Right lobe of liver (tissue), 4 donors: ENCODE measurements around the gene CALY.

Experiments used
- POLR2A ChIP-seq: fragments of 450-650 bp; IDR thresholded peaks from one replicate; pipeline ENCODE4 v1.6.1; 2017; ENCODE audit warnings: antibody characterized with exemption, mild to moderate bottlenecking
- TF ChIP-seq, protein P1 (sequence below), 4 donors: fragments of 200-600 bp in 3 of 4; fragments of 450-650 bp in 1 of 4; IDR thresholded peaks; one replicate each; pipeline versions ENCODE4 v1.5.1 to v1.8.0; 2016 to 2022; ENCODE audit warnings: antibody characterized with exemption in 4 of 4, mild to moderate bottlenecking in 2 of 4
- donor health status: DM: no; HTN: no; CAD: no.
- donor health status: DM: no; HTN: no; CAD: no.
- donor health status: DM: no; HTN: yes; CAD: no.

DNA sequence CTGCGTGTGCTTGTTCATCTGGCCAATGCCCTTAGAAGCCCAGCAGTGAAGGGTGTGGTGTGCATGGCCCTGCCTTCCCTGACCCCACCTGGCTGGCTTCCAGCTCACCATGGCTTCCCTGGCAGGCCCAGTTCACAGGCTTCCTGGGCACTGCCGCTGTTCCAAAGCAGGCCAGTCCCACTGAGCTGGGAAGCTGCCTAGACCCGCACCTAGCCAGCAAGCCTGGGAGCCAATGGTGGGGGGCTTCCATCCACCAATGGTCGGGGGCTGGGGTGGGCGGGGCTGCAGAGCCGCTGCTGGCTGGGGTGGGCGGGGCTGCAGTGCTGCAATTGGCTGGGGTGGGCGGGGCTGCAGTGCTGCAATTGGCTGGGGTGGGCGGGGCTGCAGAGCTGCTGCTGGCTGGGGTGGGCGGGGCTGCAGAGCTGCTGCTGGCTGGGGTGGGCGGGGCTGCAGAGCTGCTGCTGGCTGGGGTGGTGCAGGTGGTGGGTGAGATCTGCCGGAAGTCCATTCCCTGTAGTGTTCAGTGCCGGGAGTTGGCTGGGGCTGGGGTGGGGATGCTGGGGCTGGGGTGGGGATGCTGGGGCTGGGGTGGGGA, 12.4 kb downstream of the CALY start:
- TF ChIP-seq, protein P1, sequence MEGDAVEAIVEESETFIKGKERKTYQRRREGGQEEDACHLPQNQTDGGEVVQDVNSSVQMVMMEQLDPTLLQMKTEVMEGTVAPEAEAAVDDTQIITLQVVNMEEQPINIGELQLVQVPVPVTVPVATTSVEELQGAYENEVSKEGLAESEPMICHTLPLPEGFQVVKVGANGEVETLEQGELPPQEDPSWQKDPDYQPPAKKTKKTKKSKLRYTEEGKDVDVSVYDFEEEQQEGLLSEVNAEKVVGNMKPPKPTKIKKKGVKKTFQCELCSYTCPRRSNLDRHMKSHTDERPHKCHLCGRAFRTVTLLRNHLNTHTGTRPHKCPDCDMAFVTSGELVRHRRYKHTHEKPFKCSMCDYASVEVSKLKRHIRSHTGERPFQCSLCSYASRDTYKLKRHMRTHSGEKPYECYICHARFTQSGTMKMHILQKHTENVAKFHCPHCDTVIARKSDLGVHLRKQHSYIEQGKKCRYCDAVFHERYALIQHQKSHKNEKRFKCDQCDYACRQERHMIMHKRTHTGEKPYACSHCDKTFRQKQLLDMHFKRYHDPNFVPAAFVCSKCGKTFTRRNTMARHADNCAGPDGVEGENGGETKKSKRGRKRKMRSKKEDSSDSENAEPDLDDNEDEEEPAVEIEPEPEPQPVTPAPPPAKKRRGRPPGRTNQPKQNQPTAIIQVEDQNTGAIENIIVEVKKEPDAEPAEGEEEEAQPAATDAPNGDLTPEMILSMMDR (IDR thresholded peaks at IDR 0.05), result no peak
- no peak for TF ChIP-seq POLR2A
